Glutamatergic neuron (in vitro differentiated cells): ENCODE data around the gene NCAPD3. TPM values are rescaled to one million over a fixed set of nuclear protein-coding genes. Genes with fewer than 3 reads are reported as not detected.
A peak's percentile ranks its signal among the peaks of the same experiment; 100 is the strongest.

Experiments
- DNase-seq: peaks from one replicate; pipeline ENCODE4 v3.0.0; 2022
- H3K27ac Mint-ChIP-seq: one replicate; pipeline ENCODE4 v1.8.0; 2020; ENCODE audit warnings: mild to moderate bottlenecking, mixed read lengths, inconsistent platforms; ENCODE audit not compliant: unreplicated experiment
- H3K27me3 Mint-ChIP-seq: one replicate; pipeline ENCODE4 v1.8.0; 2020; ENCODE audit warnings: mild to moderate bottlenecking, moderate library complexity, mixed read lengths, inconsistent platforms; ENCODE audit not compliant: unreplicated experiment
- H3K36me3 Mint-ChIP-seq: one replicate; pipeline ENCODE4 v1.8.0; 2020; ENCODE audit warnings: mild to moderate bottlenecking, mixed read lengths, inconsistent platforms; ENCODE audit not compliant: unreplicated experiment
- H3K4me1 Mint-ChIP-seq: one replicate; pipeline ENCODE4 v1.8.0; 2020; ENCODE audit warnings: mild to moderate bottlenecking, low read depth, mixed read lengths, inconsistent platforms; ENCODE audit not compliant: unreplicated experiment
- H3K4me3 Mint-ChIP-seq: one replicate; pipeline ENCODE4 v1.8.0; 2020; ENCODE audit warnings: mild to moderate bottlenecking, mixed read lengths, inconsistent platforms; ENCODE audit not compliant: unreplicated experiment
- H3K9me3 Mint-ChIP-seq: one replicate; pipeline ENCODE4 v1.8.0; 2020; ENCODE audit warnings: mild to moderate bottlenecking, moderate library complexity, mixed read lengths, inconsistent platforms; ENCODE audit not compliant: unreplicated experiment
- total RNA-seq: library from RNA; stranded (reverse); fragmentation: NEBNext Ultra II Directional; extraction: Animal tissue kit (Norgen Biotek cat#: 25700); gene quantifications from one replicate; pipeline ENCODE4 v1.2.1, GENCODE V29; 2021; ENCODE audit not compliant: unreplicated experiment
- TF ChIP-seq, protein P1 (sequence below): fragments of 200-600 bp; sonication (generic); IDR thresholded peaks from one replicate; pipeline ENCODE4 v1.5.0; 2021; ENCODE audit not compliant: partially characterized antibody, unreplicated experiment

Gene NCAPD3
- total RNA-seq, 1 donor from 2014 or later: 20.3 TPM

DNA sequence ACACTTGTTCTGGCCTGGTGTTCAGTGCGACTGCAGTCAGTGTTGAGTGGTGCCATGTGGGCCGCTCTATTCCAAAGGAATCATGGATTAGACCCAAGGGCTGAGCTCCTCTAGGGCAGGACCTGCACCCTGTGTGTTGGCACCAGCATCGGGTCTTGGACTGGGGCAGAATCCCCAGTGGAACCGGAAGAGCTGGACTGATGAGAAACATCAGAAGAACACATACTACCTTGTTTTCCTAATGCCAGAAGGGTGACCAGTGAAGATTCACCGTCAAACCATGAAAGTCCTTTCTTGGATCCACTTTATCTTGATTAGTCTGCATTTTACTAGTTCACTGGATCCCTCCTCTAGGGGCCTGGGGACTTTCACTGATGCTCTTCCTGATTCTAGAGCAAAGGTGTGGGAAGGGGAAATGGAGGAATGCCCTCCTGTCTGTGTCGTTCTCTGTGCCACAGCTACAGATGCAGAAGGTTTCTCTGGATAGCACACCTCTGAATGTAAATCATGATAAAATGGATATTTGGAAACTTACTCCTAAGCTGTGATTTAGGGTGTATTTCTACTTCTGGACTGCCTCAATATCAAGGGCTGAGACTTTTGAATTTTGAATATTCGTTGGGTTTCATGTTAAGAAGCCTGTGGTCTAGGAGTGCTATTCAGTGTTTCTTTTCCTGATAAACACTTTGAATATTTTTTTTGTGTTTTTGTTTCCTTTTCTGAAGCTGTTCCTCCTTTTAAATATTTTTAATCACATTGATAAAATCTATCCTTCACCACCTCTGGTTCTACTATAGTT is 41.4 kb upstream of the NCAPD3 start:
- DNase-seq: no peak
- Mint-ChIP-seq H3K27ac (no peak overlapping the region), H3K4me3 (no peak overlapping the region), H3K4me1 (no peaks in the 10 kb centered on the region), H3K36me3 (no peaks in the 10 kb centered on the region), H3K27me3 (no peaks in the 10 kb centered on the region), H3K9me3 (no peaks in the 10 kb centered on the region)
- TF ChIP-seq, protein P1, sequence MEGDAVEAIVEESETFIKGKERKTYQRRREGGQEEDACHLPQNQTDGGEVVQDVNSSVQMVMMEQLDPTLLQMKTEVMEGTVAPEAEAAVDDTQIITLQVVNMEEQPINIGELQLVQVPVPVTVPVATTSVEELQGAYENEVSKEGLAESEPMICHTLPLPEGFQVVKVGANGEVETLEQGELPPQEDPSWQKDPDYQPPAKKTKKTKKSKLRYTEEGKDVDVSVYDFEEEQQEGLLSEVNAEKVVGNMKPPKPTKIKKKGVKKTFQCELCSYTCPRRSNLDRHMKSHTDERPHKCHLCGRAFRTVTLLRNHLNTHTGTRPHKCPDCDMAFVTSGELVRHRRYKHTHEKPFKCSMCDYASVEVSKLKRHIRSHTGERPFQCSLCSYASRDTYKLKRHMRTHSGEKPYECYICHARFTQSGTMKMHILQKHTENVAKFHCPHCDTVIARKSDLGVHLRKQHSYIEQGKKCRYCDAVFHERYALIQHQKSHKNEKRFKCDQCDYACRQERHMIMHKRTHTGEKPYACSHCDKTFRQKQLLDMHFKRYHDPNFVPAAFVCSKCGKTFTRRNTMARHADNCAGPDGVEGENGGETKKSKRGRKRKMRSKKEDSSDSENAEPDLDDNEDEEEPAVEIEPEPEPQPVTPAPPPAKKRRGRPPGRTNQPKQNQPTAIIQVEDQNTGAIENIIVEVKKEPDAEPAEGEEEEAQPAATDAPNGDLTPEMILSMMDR: no peak

DNA sequence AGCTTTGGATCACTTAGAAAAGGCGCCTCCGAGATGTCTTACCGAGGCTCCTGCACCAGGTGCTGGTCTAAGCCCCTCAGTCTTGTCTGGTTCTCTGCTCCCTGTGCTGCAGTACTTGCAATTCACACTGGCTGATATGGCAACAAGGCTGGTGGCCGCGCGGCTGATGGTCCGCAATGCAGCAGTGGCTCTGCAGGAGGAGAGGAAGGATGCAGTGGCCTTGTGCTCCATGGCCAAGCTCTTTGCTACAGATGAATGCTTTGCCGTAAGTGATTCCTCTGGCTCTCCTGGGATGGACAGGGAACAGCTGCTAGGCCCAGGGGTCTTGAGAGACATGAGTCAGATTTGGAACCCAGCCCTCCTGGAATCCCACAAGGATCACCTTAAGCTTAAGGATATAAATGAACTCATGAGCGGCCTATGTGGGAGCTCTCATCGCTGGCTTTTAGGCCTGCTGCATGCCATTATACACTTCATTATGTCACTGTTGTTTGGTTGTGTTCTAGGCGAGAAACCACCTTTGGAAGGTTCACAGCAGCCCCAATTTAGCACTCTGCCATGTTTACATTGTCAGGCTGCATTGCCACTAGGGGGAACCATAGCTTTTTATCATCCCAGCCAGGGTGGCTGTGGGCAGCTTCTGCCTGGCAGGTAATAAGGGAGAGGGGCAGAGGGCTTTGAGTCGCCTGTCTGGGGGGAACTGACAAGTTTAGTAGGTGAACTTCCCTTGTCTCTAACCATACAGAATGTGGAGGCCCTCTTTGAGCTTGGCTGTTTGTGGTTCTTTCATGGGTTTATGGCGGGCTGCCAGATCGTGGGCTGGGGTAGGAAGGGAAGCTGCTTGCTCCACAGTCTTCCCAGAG is 38.1 kb upstream of the NCAPD3 start:
- H3K4me3 Mint-ChIP-seq: no peak overlapping the region
- H3K4me1 Mint-ChIP-seq: no peaks in the 10 kb centered on the region
- TF ChIP-seq, protein P1: peak; percentile 69
- H3K27me3 Mint-ChIP-seq: no peaks in the 10 kb centered on the region
- H3K27ac Mint-ChIP-seq: no peak overlapping the region
- DNase-seq: peak; percentile 59
- H3K9me3 Mint-ChIP-seq: no peaks in the 10 kb centered on the region
- no peaks in the 10 kb centered on the region for H3K36me3 Mint-ChIP-seq

DNA sequence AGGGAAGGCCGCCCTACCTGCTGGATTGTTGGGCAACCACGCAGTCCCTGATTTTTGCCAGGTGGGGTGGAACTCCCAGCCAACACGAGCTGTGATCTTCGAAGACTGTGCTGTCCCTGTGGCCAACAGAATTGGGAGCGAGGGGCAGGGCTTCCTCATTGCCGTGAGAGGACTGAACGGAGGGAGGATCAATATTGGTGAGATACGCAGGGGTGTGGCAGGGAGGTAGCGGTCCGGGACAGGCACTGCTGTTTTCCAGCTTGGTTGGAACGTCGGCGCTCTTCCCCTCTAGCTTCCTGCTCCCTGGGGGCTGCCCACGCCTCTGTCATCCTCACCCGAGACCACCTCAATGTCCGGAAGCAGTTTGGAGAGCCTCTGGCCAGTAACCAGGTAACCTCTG is 37.2 kb upstream of the NCAPD3 start:
- Mint-ChIP-seq H3K9me3 (no peaks in the 10 kb centered on the region), H3K4me1 (no peaks in the 10 kb centered on the region), H3K27me3 (no peaks in the 10 kb centered on the region), H3K27ac (no peak overlapping the region), H3K36me3 (no peaks in the 10 kb centered on the region), H3K4me3 (no peak overlapping the region)
- no peak for DNase-seq
- TF ChIP-seq, protein P1: no peak

DNA sequence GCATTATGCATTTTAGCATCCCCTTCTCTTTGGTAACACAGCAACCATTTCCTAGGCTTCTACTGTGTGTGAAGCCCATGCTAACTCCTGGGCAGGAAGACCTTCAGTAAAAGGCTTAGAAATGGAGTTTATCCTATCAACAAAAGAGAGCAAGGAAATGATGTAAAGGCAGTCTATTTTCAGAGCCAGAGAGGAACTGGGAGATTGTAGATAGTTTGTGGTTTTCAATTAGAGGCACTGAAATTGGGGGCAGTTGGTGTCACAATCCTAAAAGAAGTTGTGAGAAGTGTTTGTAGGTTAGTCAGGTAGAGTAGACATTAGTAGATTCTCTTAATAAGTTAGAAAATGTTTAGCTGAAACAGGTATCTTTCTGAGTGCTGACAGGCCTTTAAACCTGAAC is 36.7 kb upstream of the NCAPD3 start:
- Mint-ChIP-seq H3K4me3 (no peak overlapping the region), H3K27me3 (no peaks in the 10 kb centered on the region), H3K9me3 (no peaks in the 10 kb centered on the region), H3K36me3 (no peaks in the 10 kb centered on the region), H3K4me1 (no peaks in the 10 kb centered on the region), H3K27ac (no peak overlapping the region)
- DNase-seq: no peak
- TF ChIP-seq, protein P1: no peak

DNA sequence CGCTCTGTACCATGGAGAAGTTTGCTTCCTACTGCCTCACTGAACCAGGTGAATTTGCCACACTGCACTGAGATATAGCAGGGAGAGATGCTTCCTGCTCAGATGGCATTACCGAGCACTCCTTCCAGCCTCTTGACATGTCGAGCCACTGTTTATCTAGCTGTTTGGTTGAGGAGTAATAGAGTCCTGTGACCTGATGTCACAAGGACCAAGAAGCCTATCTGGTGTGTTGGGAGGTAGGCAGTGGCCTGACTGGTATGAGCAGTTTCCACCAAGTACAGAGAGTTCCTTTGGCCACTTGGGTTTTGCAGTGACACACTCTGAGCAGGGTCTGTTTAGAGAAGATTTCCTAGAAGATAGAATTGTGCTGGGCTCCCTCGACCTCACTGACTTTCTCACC is 34.8 kb upstream of the NCAPD3 start:
- Mint-ChIP-seq H3K4me3 (no peak overlapping the region), H3K27ac (no peak overlapping the region), H3K4me1 (peaks cover 5% of the 10 kb centered on the region), H3K27me3 (no peaks in the 10 kb centered on the region), H3K9me3 (peaks cover 2% of the 10 kb centered on the region), H3K36me3 (no peaks in the 10 kb centered on the region)
- DNase-seq: no peak
- TF ChIP-seq, protein P1: no peak
